ENCODE data around the gene GPR15LG.

GPR15LG gene

DNA sequence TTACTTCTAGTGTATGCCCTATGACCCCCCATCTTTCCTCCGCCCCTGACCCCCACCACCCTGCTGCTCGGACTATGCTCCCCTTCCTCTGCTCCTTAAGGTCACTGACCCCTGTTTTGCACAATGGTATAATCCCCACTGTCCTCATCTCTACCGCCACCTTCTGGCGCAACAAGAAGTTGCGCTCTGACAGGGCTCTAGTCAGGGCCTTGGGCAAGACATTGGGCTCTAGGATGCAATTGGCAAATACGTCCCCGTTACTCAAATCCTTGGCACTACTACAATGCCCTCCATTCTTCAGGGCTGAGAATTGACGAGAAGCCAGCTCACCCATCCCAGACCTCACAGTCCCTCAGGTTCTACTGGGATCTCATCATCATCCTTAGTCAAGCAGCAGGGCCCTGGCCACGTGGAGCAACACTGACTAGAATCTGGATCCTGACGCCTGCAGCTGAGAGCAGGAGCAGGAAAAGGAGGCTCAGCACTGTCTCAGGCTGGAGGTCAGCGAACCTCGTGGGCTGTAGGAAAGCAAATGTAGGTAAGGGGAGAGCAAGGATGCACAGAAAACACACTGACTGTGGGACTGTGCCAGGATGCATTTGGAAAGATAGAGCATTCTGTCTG is 41.1 kb downstream of the GPR15LG start:
- no peak for DNase-seq (ENCODE audit: low read depth)

DNA sequence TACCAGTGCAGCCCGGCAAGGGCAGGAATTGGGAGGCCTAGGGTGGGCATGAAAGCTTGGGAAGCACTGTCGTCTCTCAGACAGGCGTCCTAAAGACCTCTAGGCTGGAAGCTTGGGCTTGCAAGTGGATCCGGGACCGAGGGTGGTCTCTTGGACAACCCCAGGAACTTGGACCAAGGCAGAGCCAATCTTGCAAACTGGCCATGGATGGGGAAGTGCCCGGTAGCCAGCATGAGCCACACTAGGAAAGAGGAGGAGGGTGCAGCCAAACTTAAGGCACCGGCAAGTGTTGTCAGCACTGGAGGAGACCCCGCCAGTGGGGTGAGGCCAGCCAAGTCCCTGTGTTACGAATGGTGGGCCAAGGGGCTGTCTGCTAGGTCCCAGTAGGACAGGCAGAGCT is 43.2 kb downstream of the GPR15LG start:
- DNase-seq (ENCODE audit: low read depth): no peak

DNA sequence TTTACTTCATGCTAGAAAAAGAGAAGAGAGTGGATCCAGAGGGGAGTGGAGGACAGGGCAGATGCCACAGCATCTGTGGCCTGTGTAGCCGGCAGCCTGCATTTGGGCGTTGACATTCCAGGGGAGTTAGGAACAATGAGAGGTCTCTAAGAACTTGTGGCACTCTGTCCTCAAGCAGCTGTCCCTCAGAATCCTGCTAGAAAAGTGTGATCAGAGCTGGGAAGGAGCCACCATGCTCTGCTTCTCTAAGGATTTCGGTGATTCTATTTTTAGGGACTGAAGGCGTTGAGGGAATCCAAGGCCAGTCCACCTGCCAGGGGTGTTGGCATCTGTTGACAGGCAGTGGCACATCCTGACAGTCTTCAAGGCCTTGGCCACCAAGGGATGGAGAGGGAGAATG is 44.1 kb downstream of the GPR15LG start:
- no peak for DNase-seq (ENCODE audit: low read depth)

DNA sequence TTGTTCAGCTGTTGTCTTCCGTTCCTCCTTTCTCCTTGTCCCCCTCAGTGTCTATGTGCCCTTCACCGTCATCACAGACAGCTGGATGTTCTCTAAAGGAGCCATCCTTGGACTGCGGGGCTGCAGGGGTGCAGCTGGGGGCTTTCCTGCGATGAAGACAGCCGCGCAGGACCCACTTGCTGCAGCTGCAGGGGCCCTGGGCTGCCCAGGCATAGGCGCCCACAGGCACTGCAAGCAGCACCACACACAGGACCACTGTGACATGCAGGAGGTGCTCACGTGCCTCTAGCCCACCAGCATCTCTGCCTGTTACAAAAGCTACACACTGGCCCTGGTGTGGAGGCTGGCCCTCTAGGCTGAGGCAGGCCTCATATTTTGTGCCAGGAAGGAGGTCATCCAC is 48.3 kb downstream of the GPR15LG start:
- no peak for DNase-seq (ENCODE audit: low read depth)

DNA sequence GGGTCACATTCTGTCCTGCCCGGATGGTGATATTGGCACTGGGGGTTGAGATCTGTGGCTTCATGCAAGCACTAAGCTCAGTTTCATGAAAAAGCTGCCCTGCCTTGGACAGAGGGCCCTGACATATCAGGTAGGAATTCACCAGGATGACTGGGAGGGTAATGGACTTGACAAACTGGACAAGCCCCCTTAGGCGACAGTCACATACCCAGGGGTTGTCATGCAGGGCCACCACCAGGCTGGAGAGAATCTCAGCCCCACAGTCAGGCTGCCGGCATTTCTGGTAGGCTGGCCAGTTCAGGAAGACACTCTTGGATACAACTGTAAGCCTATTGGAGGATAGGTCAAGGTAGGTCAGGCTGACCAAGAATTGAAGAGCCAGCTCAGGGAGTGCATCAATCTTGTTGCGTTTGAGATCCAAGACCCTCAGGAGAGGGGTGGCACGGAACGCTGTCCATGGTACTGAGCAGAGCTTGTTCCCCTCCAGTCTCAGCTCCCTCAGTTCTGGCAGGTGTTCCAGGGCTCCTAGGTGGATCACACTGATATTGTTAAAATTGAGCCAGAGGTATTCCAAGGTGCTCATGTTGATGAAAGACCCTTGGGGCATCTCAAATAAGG is 50.9 kb downstream of the GPR15LG start:
- DNase-seq (ENCODE audit: low read depth): no peak

DNA sequence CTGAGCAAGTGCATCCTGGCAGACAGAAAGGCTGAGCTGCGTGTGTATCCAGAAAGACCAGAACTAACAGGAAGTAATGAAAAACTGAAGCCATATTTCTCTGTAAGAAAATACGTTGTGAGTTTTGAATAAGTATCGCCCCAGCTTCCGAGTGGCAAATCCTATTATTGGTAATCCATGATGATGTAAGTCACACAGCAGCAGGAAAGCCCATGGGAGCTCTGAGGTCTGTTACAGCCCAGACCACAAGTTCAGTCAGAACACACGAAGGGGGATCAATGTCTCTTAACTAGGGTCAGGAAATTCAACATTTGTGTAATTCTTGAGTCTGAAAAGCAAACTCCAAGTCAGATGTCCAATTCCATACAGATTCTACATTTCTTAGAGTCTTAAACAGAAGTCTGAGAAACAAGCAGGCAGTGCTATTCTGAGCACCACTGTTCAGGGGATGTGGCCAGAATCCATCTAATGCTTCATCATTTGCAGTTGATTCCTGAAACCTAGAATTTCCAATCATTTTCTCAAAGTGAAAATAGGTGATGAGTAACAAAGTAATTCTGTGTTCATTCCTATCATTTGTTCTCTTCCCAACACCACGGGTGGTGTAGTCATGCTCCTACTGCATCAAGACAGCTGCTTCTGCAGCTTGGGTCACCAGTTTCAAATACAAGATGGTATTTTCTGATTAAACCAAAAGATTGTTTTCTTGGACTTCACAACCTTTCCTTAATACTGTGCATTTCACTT is 52.0 kb downstream of the GPR15LG start, which contains the start of gene LRIT2:
Gene LRIT2 (minus strand): TSS at position 118 of the 747 bp plus-strand sequence. CDS start 24 bp downstream, at position 94.
- no peak for DNase-seq (ENCODE audit: low read depth)

DNA sequence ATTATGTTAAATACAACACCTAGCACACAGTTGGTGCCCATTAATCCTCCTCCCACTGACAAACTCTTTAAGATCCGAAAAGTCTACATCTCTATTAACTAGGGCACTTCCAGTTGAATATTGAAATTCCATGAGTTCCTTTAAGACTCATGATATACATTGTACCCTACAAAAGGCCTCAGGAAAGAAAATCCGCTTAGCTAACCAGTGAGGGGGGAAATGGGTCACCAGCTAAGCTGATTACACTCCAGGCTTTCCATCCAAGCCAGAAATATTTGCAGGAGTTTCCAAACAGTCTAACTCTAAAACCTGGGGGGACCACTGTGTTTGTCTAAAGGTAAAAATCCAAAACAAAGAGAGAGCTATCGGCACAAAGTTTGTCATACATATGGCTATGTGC is 53.0 kb downstream of the GPR15LG start:
- no peak for DNase-seq (ENCODE audit: low read depth)

DNA sequence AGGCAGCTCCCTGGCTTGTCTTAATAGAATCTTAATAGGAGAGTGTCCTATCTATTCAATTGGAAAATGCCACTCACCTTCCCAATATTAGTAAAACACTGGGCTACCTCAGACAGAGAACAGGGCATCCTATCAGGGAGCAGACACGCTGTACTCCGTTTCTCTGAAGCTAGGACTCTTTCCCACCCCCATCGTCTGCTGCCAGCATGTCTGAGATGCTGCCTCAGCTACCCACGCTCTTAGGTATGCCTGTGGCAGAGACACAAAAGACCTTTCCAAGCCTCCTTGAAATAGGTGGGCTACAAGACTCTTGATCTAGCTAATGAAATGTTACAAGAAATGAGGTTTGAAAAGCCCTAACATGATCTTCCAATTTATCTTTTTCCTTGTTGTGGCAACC is 54.2 kb downstream of the GPR15LG start:
- DNase-seq (ENCODE audit: low read depth): no peak

DNA sequence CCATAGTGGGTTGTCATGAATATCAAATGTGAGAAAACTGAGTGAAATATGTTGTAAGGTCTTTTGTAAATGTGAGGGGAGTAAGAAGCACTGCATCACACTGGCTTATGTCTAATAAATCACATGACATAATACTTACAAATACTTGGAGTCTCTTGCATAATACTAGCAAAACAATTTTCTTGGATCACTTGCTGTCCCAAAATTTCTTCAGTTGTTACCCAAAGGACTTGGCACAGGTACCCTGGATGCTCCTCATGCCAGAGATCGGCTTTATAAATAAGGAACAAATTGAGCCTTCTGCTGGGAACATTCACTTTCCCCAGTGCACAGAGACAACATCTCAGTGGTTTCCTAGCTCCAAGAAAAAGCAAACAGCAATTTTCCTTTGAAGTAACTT is 56.8 kb downstream of the GPR15LG start:
- DNase-seq (ENCODE audit: low read depth): no peak

DNA sequence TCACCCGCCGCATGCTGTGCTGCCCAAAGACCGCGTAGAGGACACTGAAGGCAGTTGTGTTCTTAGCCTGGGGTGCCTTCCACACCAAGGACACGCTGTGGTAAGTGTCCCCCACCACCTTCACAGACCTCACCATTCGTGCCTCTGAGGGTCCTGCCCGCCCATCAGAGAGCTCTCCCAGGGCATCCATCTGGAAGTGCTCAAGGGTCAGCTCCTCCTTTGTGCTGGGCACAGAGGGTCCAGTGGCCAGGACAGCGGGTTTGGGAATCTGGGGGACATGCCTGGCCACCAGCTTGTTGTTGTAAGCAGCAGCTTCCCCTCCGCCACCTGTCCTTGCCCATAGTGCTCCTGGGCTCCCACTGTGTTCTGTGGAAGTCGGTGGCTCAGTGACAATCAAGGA is 58.8 kb downstream of the GPR15LG start:
- no peak for DNase-seq (ENCODE audit: low read depth)

DNA sequence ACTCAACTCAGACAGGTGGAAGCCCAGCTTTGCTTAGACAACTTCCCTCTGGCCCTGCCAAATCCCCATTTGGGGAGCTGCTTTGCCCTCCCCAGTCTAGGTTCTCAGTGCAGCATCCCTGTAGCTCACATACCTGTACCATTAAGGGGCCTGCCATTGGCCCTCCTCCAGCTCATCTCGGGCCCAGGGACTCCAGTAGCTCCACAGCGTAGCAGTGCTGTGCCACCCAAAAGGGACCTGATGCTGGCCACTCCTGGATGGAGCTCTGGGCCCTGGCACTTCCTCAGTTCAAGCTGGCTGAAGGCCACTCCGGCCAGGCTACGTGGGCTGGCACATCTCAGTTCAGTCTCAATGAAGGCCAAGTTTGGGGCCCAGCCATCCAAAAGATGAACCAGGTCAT is 60.3 kb downstream of the GPR15LG start:
- DNase-seq (ENCODE audit: low read depth): no peak

DNA sequence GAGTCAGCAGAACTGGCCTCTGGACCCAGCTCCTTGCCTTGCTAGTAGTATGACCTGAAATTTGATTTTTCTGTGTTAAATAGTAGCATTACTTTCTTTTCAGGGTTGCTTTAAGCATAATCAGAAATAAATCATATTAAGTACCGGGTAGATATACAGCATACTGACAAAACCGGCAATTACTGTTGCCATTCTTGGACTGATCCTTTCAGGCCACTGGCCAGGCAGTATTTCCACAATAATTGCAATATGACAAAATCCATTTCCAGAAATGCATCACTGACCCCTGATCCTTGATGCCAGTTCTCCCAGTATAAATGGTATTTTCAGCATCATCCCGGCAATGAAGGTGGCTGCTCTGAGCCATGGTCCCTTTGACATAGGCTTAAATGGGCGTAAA is 60.9 kb downstream of the GPR15LG start:
- DNase-seq (ENCODE audit: low read depth): no peak
